ENCODE results near the gene TBPL1.

DNA sequence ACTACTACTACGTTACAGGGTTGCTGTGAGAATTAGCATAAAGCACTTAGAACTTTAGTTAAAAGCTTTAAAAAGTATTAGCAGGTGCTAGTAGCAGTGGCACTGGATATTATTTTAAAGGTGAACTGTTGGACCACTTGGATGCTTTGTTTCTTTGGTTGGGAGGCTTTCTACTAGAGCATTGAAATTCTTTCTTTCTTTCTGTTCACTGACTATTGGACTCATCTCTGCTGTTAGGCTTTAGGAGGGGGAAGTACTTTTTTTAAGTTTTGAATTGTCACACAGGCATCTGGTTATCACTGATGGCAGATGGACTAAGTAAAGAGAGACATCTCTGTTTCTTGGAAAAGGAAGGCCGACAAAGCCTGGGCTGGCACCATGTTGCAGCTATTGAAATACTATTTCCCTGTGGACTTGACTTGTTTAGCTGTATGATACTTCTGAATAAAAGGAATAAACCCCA, 4.8 kb downstream of the TBPL1 start:
- TF ChIP-seq GATA3 (IDR thresholded peaks at IDR 0.05; ENCODE audit: low read depth, low read length) (no peak), GATA2 (IDR thresholded peaks at IDR 0.05; ENCODE audit: low read depth, low read length) (no peak)

All from SH-SY5Y (cell line).